GM19023 (cell line): ENCODE measurements around the gene APP.

ENCODE experiments used
- ATAC-seq: cut with Tn5 transposase; IDR thresholded peaks from one replicate; pipeline ENCODE4 v1.9.1; 2021; ENCODE audit warnings: mild to moderate bottlenecking, moderate library complexity; ENCODE audit not compliant: unreplicated experiment

Gene APP

DNA sequence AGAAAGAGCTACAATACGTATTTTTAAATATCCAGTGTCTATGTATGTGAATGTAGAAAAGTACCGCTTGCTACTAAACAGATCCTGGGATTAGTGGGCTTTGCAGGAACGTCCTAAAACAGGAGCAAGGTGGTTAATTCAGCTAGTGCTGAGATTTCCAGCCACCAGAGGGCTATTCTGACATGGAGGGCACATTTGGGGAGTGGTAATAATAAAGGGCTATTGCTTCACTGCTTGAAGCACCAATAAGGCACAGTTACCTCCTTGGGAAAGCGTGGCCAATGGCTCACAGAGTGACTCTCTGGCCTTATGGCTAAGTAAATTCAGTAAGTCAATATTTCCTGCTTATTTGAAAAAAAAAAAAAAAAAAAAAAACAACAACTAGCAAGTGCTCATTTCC is 283.4 kb downstream of the APP start:
- ATAC-seq, result no peak

DNA sequence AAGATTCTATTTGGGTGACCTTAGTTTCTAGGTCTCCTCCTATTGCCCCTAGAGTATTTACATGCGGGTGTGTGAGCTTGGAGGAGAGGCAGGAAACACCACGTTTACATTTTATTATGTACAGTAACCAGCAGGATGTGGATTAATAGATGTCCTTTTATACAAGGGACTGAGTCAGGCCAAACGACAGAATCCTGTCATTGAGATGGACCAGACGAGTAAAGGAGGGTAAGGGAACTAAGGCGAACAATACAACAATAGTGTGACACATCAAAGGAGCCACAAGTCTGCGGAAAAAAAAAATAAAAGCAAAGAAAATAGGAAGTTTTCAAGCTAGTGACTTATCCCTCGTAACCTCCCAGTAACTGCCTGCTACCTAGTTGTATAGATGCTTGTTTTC is 284.7 kb downstream of the APP start:
- no peak for ATAC-seq

DNA sequence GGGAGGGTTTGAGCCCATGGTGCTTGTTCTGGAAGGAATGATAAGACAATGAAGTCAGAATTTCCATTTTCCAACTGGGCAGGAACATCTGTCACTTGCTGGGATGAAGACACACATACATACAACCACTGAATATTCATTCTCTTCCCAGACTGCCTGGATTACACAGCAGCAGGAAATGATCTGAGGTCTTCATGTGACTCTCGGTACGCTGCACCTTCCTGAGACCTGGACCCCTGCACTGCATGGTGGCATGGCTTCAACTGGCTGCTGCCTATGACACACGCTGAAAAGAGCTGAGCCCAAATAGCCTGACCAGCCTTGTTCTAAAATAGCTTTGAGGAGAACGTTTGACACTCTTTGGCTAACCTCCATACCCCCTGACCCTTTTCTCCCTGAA is 285.2 kb downstream of the APP start:
- ATAC-seq, result no peak

GRCh38 chr21:25884311-25884710 is 286.3 kb downstream of the APP start:
- ATAC-seq, result no peak

DNA sequence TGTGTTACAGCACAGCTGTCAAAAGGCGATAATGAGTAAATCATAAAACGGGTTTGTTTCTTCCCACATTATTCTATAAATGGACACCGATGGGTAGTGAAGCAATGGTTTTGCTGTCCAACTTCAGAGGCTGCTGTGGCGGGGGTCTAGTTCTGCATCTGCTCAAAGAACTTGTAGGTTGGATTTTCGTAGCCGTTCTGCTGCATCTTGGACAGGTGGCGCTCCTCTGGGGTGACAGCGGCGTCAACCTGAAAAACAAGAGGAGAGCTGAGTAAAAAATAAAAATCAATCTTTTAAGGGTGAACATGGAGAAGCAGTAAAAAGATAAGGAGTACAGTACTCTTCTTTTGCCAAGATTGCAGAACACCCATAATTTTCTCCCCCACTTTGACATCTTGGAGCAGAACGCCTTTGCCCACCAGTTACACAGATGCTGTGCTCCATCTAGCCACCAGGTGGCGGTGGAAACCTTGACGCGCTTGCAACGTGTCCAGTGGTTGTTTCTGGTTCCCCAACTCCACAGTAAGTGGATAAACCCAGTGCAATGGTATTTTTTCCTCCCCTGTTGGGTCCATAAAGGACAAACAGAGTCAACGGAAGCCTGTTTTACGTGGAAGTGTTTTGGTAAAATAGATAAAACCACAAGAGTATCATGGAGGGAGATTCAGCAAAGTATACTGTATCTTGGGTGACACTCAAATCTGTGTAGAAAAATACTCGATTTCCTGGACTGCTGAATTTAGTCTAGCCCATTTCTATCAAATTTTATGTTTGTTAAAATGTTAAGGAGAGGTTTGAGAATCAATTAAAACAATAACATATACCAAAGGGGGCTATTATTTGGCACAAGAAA is 288.8 kb downstream of the APP start:
- peak; percentile 87 for ATAC-seq

DNA sequence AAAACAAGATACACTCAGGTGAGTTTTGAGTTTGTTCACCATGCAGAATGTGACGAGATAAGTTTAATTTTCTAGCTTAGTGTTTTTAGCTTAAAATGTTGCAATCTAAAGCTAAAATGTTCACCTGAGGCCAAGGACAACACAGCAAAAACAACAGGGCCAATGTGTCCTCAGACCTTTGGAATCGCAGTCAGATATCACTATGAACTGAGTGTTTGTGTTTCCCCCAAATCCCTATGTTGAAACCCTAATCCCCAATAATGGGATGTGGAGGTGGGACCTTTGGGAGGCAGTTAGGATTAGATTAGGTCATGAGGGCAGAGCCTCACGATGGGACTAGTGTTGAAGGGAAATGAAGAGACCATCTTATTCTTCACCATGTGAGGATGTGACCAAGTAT is 291.4 kb downstream of the APP start:
- no peak for ATAC-seq

- ATAC-seq, result no peak
Observed at GRCh38 chr21:25878344-25878743, 292.2 kb downstream of the APP start.

GRCh38 chr21:25872271-25872670 is 298.3 kb downstream of the APP start:
- ATAC-seq, result no peak

DNA sequence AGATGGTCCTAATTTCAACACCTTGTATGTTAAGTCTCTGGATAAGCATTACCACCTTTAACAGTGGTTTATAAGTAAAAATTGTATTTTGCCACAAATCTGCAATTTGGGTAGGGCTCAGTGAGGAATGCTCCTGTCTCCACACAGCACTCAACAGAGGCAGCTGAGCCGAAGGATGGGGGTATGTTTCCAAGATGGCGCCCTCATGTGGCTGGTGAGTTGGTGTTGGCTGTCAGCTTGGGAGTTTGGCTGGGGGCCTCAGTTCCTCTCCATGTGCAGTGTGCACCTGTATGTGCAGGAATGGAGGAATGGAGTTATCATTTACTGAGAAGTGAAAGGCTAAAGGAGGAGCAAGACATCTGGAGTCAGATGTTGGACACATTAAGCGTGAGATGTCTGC is 299.0 kb downstream of the APP start:
- no peak for ATAC-seq

GRCh38 chr21:25870084-25870483 is 300.5 kb downstream of the APP start:
- ATAC-seq, result no peak

DNA sequence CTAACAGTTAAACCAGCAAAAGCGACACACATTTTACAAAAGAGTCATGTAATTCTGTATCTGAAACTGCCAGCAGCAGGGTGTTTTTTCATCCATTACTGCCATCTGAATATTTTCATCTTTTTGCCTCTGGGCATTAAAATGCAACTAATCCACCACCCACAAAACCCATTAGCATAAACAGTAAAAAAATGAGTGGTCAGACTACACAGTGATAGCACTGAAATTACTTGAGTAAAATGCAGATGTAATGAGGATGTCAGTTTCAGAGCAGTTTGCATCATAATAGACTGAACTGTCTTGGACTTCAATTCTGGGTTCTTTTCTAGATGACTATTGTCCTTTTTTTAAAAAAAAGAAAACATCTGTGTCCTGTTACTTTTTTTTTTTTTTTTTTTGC is 303.5 kb downstream of the APP start:
- ATAC-seq, result no peak

DNA sequence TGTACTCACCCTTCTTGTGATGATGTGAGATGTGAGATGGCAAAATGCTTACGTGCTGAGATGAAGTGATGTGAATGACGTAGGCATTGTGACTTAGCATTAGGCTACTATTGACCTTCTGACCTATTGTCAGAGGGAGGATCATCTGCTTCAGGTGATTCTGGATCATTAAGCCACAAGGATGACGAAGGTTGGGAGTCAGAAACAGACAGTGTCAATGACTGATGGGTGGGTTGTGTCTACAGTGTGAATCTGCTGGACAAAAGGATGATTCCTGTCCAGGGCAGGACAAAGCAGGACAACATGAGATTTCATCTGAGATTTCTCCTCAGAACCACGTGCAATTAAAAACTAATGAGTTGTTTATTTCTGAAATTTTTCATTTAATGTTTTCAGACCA is 306.8 kb downstream of the APP start:
- no peak for ATAC-seq

GRCh38 chr21:25863031-25863430 is 307.5 kb downstream of the APP start:
- no peak for ATAC-seq

GRCh38 chr21:25862596-25862995 is 308.0 kb downstream of the APP start:
- no peak for ATAC-seq

- no peak for ATAC-seq
Observed at GRCh38 chr21:25862112-25862511, 308.5 kb downstream of the APP start.

DNA sequence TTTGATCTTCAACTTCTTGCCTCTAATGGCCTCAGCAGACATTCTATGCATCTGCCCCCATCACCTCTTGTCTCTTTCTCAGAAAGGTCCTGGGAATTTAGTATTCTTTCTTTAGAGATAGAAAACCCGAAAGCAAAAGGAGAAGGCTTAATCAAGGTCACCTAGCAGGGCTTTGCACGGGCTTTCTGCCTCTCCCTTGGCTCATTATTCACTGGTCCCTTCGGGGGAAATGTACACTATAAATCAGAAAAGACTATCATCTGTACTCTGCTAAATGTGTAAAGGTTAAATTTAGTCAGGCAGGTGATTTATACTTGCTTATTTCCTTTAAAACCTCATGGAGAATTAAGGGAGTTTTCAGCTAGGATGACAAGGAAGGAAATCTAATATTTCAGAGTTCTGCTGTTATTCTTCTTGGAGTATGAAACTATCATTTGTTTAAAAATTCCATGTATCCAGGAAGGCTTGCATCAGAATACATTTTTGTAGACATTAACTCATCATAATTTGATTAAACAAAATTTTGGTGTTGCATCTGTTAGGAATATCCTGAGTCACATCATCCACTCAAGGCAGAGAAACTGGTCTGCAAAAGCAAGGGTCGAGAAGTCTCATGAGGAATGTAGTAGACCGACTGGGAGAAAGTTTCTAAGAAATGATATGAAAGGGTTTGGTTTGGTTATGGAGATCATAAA is 311.2 kb downstream of the APP start:
- no peak for ATAC-seq

GRCh38 chr21:25858325-25858724 is 312.2 kb downstream of the APP start:
- ATAC-seq, result no peak

GRCh38 chr21:25857308-25858074 is 313.1 kb downstream of the APP start:
- ATAC-seq, result no peak

GRCh38 chr21:25855576-25855975 is 315.0 kb downstream of the APP start:
- ATAC-seq, result no peak

GRCh38 chr21:25850126-25850842 is 320.3 kb downstream of the APP start:
- ATAC-seq, result no peak

DNA sequence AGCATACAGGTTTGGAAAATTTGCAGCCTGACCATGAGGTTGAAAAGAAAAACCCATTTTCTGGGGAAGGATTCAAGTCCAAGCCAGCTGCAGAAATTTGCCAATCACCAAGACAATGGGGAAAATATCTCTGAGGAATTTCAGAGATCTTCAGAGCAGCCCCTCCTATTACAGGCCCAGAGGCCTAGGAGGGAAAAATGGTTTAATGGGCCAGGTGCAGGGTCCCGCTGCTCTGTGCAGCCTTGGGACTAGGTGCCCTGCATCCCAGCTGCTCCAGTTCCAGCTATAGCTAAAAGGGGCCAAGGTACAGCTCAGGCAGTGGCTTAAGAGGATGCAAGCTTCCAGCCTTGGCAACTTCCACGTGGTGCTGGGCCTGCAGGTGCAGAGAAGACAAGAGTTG is 322.3 kb downstream of the APP start:
- ATAC-seq, result no peak
